Activated CD8-positive, alpha-beta memory T cell treated with anti-CD3 and anti-CD28 coated beads, Interleukin-2, amount 50 U/mL, for 24 hours (primary cell): ENCODE results near the gene ELFN2.

ENCODE experiments used
- DNase-seq: peaks from one replicate; pipeline ENCODE4 v3.0.0-alpha.2; 2020; ENCODE audit errors: extremely low read depth

ELFN2 gene

GRCh38 chr22:37384691-37385090 is 42.6 kb downstream of the ELFN2 start:
- DNase-seq: no peak

- DNase-seq: no peak
These were observed 43.9 kb downstream of the ELFN2 start for GRCh38 chr22:37383341-37383740.

GRCh38 chr22:37381489-37381888 is 45.8 kb downstream of the ELFN2 start:
- no peak for DNase-seq

- DNase-seq: no peak
These were observed 47.6 kb downstream of the ELFN2 start for GRCh38 chr22:37379722-37380121.

DNA sequence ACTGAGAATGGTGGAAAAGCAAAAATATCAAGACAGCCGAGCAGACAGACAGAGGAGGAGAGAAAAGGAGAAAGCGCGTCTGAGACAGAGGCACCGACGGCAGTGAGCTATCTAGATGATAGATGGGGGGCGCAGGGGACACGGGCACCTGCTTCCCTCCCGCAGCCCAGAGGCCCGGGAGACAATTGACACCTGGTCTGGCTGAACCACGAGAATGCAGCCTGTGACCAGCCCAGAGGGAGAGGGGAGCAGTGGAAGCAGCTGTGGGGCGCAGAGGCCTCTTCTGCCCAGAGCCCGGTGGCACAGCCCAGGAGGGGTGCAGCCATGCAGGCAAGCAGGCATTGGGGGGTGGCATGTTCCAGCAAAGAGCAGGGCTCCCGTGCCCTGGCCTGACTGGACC is 48.2 kb downstream of the ELFN2 start:
- DNase-seq: no peak

DNA sequence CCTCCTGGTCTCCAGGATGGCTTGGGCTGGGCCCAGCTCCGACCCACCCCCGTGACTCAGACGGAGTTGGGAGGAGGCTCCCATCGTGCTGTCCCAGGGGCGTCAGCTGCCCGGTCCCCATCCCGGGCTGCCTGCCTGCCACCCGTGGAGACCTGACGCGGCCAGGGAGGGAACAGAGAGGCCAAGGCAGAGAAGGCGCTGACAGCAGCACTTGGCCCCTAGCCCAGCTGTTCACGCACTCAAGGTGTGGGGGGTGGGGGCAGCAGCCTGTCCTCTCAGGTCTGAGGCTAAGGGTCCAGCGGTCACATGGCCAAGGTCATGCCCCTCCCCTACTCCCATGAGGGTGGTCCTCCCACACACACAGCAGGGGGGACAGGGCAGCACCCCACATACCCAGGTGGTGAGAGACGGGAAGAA is 48.6 kb downstream of the ELFN2 start:
- DNase-seq: no peak

DNA sequence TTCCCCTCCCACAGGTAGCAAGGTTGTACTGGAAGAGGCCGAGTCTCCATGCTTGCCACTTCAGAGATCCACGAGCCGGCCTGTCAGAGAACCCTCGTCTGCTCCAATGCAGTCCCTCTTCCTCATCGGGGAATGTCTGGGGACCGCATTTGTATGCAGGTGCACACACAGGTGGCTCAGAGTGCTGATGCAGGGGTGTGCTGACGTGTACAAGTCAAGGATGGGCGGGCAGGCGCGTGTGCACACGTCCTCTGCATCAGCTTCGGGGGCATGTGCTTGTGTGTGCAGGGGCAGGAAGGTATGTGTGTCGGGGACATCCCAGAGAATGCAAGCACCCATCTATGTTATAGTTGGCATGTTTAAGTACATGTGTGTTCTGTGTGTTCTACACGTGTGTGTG is 49.4 kb downstream of the ELFN2 start:
- DNase-seq: no peak

DNA sequence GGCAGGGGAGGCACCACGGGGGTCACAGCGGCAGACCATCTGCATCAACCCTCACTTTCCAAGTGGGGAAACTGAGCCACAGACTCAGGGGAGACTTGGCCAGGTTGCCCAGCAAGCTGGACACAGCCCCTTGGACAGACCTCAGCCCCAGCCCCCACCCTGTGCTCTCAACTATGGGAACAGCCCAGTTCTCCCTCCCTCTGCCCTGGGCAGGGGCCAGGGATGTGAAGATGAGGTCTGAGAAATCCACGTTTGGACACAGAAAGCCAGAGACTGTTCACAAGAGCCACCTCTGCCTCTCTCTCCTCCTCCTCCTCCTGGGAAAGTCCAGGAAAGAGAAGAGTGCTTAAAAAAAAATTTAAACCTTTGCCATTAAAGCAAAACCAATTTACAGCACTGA is 50.1 kb downstream of the ELFN2 start:
- no peak for DNase-seq

DNA sequence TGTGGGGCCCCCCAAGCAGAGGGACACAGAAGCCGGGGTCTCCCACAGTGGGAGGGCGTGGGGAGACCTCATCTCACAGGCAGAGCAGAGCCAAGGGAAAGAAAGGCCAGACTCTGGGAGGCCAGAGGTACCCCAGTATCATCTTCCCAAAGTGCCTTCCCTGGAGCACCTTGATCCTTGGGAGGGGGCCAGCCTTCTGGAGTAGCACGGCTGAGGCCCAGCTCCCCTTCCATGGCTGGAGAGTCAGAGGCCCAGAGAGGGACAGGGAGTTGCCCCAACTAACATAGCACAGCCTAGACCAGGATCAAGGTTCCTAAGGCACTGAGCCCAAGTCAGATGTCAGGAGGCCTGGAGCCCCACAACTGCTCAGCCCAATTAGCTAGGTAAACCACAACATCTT is 50.6 kb downstream of the ELFN2 start:
- no peak for DNase-seq

- no peak for DNase-seq
These were observed 51.5 kb downstream of the ELFN2 start for GRCh38 chr22:37375801-37376200.

GRCh38 chr22:37374571-37374970 is 52.7 kb downstream of the ELFN2 start:
- no peak for DNase-seq

GRCh38 chr22:37373451-37373850 is 53.8 kb downstream of the ELFN2 start:
- DNase-seq: no peak

- no peak for DNase-seq
These were observed 55.4 kb downstream of the ELFN2 start for GRCh38 chr22:37371911-37372310.

DNA sequence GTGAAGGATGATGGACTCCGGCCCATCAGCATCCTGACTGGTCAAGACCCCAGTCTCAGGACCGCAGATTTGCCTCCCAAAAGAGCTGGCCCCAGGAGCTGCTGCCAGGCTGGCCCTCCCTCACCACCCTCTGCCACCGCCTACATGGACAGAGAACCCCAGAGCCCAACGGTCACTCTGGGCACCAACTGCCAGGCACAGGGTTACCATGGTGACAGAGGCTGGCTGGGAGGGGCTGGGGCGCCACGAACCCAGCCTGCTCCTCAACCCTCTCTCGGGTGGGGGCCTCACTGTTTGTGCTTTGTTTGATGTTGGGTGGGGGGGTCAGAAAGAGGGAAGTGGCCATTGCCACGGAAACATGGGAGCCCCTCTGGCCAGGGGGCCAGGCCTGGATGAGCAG is 55.8 kb downstream of the ELFN2 start:
- no peak for DNase-seq

GRCh38 chr22:37370306-37370979 is 56.8 kb downstream of the ELFN2 start:
- no peak for DNase-seq

- DNase-seq: no peak
These were observed 57.8 kb downstream of the ELFN2 start for GRCh38 chr22:37369483-37369882.

- DNase-seq: no peak
These were observed 59.2 kb downstream of the ELFN2 start for GRCh38 chr22:37368058-37368457.

DNA sequence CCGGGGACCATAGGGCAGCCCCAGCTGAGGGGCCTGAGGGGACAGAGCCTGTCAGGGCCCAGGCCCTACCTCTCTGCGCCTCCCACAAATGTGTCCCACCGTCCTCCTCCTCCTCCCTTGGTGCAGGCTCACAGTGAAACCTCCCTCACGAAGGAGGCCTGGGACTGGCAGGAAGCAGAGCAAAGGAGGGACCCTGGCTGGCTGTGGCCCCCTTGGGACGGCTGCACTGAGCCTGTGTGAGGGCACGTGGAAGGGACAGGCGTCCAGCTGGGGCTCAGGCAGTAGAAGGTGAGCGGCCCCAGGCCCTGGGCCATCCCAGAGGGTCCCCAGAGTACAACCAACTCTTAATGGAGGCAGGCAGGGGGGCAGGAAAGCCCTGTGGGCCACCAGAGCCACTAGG is 60.7 kb downstream of the ELFN2 start:
- no peak for DNase-seq

GRCh38 chr22:37365950-37366349 is 61.3 kb downstream of the ELFN2 start:
- no peak for DNase-seq

GRCh38 chr22:37363261-37363992 is 63.9 kb downstream of the ELFN2 start:
- DNase-seq: no peak

- no peak for DNase-seq
These were observed 64.7 kb downstream of the ELFN2 start for GRCh38 chr22:37362621-37363020.

GRCh38 chr22:37358917-37359316 is 68.4 kb downstream of the ELFN2 start:
- DNase-seq: no peak

DNA sequence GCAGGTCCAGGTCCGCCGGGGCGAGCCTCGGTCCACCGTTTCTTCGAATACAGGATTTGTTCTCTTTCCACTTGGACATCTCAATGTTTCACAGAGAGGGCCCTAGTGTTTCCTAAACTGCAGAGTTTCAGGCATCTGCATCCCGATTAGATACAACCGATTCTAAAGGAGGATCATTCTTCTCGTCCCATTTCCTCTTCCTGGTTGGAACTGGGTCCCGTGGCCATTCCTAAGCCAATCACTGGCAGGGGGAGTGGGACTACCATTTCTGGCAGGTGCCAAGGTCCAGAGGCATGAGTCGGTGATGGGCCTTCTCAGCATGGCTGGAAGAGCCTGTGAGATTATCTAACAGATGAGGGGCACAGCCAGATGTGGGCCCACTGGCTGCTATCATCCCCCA is 68.9 kb downstream of the ELFN2 start:
- DNase-seq: no peak
